Posterior vena cava (tissue), 2 donors: Measurements from ENCODE around the gene IBA57. TPM values are rescaled to one million over a fixed set of nuclear protein-coding genes. Genes with fewer than 3 reads are reported as not detected.

ENCODE experiments used
- total RNA-seq, 2 donors: library from RNA; stranded (reverse); fragmentation: NEBNext Ultra II Directional; extraction: Animal tissue kit (Norgen Biotek cat#: 25700); gene quantifications; one replicate each; pipeline ENCODE4 v1.2.1, GENCODE V29; 2021
- donor health status: DM: yes; HTN: yes; CAD: no.
- donor health status: DM: yes; HTN: yes; CAD: no.

IBA57 gene
- total RNA-seq, 2 donors from 2014 or later, result 7.4 to 7.8 TPM

Other genes with a start within 250 kb of the IBA57 start
- 1 to 10 TPM; 2.7 to 3.3 TPM for gene WNT9A, start 217.9 kb upstream of the IBA57 start, total RNA-seq
- not detected for gene WNT3A, start 158.8 kb upstream of the IBA57 start, total RNA-seq
- 100 to 1,000 TPM; 300 to 342 TPM for gene ARF1, start 83.1 kb upstream of the IBA57 start, total RNA-seq
- gene C1orf35, start 62.5 kb upstream of the IBA57 start, total RNA-seq, result 1 to 10 TPM; 7.8 to 8.0 TPM
- gene MRPL55, start 56.5 kb upstream of the IBA57 start, total RNA-seq, result 10 to 100 TPM; 30.0 to 30.9 TPM
- gene GUK1, start 25.5 kb upstream of the IBA57 start, total RNA-seq, result 100 to 1,000 TPM; 220 to 234 TPM
- gene GJC2, start 15.9 kb upstream of the IBA57 start, total RNA-seq, result 1 to 10 TPM; 6.9 to 8.2 TPM
- 1 to 10 TPM; 3.5 to 6.3 TPM for gene OBSCN, start 42.2 kb downstream of the IBA57 start, total RNA-seq
- gene TRIM11, start 241.0 kb downstream of the IBA57 start, total RNA-seq, result 10 to 100 TPM; 12.7 to 13.3 TPM